ENCODE results near the gene RTKN2.

- no peak for TF ChIP-seq SMC3 (conservative IDR thresholded peaks at IDR 0.05; ENCODE audit: poor library complexity)
- TF ChIP-seq CTCF (IDR thresholded peaks at IDR 0.05; ENCODE audit: poor library complexity, severe bottlenecking): no peak
- TF ChIP-seq TAF1 (IDR thresholded peaks at IDR 0.05; ENCODE audit: low read depth): no peak
- TF ChIP-seq REST (IDR thresholded peaks at IDR 0.05; ENCODE audit: borderline replicate concordance): no peak
Observed at GRCh38 chr10:62154231-62154630, 114.4 kb downstream of the RTKN2 start.

All from neural cell (in vitro differentiated cells).